Measurements from ENCODE around the gene VPS35L. TPM values are rescaled to one million over a fixed set of nuclear protein-coding genes. Genes with fewer than 3 reads are reported as not detected.
"Not testable (repeated sequence)": the region's sequence is repeated elsewhere in the genome, so short reads cannot be mapped to it uniquely, and the experiment has no call there.

VPS35L gene
- total RNA-seq, 2 donors from 2014 or later: 51.1 to 53.1 TPM

DNA sequence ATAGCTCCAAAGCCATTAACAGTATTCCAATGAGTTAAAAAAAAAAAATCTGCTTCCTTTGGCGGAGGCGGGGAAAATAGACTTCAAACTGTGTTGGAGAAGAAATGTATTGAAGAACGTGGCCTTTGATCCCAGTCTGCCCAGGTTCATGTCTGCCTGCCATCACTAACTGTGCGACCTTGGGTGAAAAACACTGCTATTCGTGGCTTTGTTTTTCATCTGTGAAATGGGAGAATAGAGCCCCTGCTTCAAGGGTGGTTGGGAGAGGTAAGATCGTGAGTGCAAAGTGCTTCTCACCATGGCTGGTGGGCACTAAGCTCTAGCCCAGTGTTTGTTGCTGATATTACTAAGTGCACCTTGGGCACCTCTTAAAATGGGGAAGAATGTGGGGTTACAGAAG lies 69.5 kb downstream of the VPS35L start:
- intact Hi-C loops (cut with DNase I): no loop called here
- DNase-seq (ENCODE audit: low spot score): no peak

DNA sequence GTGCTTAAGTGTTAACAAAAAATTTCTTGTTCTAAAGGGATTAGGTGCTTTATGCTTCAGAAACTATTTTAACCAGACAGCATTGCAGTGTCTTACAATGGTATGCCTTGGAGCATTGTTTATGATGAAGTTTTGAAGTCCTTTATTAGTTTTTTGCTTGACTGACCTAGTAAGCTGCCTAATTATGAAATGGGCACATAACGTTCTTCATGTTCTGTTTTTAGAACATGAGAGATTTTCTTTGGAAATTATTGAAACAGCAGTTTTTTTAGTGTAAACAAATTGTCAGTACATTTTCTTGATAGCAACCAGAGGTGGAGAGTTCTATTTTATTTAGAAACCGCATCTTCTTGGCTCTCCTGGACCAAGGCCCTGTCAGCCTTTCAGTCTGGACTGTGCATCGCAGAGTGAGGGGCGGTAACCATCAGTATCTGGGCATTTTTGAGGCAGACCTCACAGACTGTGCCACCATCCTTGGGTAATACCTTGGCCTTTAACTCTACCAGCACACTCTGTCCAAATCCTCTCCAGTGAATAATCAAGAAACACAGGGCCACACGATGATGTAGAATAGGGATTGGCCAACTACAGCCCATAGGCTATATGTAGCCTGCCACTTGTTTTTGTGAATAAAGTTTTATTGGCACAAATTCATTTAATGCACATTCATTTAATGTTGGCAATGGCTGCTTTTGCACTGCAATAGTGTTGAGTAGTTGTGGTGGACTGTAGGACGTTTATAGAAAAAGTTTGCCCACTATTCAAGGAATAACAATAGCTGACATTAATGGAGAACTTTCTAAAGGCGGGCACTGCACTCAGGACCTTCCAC lies 81.1 kb downstream of the VPS35L start:
- intact Hi-C loops (cut with DNase I): no loop called here

DNA sequence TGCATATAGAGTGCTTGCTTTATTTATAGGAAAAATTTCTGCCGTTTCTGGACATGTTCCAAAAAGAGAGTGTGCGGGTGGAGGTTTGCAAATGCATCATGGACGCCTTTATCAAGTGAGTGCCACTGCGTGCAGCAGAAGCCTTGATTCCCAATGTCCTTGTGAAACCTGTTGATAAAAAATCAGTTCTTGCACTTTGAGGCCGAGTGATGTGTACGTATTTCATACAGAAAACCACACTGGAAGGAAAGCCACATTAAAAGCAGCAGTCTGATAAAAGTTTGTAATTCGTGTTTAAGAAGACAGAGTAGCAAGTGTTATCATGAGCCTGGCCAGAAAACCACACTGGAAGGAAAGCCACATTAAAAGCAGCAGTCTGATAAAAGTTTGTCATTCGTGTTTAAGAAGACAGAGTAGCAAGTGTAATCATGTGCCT lies 84.5 kb downstream of the VPS35L start:
- intact Hi-C loops (cut with DNase I): no loop called here
- DNase-seq (ENCODE audit: low spot score): no peak

More for the DNA sequence above, 81.1 kb downstream of the VPS35L start:
- DNase-seq (ENCODE audit: low spot score): no peak

DNA sequence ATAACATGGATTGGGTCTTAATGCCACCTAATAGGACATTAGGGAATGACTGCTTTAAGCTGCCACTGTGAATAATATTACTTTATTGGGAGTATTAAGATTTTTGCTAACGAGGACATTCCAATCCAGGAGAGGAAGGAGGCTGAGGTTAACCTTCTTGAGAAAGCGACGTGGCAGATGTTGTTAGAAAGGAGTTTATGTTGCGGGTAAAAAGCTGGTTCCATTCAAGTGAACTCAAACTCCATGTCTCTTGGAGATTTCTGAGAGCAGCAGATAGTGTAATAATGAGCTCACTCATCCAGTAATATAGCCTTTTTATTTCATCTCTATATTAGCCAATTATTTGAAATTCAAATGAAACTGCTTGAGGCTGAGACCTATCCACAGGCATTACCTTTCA lies 87.0 kb downstream of the VPS35L start:
- intact Hi-C loops (cut with DNase I): no loop called here
- DNase-seq (ENCODE audit: low spot score): no peak

DNA sequence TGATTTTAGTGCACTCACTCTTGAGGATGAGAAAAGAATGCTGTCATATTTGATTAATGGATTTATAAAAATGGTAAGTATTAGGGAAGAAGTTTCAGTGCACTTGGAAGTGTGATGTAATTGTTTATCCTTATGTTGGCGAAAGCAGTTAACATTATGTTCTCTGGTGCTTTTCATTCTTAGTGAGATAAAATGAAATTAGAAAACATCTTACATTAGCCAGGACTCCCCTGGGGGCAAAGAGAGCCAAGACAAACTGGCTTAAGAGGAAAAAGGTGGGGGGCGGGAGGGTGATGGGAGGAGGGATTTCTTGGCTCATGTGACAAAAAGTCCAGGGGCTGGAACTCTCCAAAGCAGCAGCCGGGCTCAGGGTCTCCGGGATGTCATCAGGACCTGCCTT lies 89.4 kb downstream of the VPS35L start:
- DNase-seq (ENCODE audit: low spot score): no peak
- intact Hi-C loops (cut with DNase I): no loop called here

DNA sequence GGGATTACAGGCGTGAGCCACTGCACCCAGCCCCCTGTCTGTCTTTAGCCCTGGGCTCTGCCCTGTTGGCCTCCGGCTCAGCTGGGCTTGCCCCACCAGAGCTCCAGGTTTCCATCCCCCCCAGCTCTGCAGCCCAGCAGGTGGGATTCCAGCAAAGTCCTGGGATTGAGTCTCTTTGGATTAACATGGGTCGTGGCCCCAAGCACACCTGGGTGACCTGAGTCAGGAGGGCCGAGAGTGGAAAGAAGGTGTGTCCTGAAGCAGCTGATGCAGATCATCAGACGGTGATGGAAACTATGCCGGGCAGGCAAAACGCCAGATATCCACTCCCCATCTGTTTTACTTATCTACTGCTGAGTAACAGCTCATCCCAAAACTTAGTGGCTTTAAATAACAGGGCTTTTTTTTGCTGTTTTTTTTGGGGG lies 90.1 kb downstream of the VPS35L start:
- intact Hi-C loops (cut with DNase I): no loop called here
- DNase-seq (ENCODE audit: low spot score): no peak

DNA sequence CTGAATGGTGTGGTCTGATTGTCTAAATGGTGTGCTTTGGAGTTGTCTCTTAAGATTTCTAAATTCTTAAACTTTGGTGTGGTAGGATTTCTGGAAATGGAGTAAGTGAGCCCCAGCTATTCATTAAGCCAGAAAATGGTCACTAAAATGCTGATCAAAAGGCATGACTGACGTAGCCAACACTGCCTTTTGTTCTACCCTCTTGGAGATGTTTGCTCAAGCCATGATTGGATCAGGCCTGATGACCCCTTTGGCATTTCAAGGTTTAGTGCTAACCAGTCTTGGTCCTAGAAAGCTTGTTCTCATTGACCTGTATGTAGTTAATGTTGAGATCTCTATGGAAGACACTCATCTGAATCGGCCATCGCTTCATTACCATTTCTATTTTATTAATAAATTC lies 94.5 kb downstream of the VPS35L start:
- intact Hi-C loops (cut with DNase I): no loop called here
- DNase-seq (ENCODE audit: low spot score): no peak

DNA sequence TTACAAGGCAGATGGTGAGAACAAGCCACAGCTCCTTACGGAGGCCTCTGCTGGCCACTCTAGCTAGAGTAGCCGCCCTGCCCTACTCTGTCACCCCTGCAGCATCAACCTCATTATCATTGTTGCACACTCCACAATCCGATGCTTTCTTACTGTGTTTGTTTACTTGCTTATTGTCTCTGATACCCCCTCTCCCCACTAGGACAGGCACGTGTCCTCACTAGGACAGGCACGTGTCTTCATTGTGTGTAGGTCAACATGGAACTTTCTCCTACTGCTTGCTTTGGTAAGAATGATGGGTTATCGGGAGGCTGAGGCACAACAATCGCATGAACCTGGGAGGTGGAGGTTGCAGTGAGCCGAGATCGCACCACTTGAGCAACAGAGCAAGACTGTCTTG lies 98.6 kb downstream of the VPS35L start:
- intact Hi-C loops (cut with DNase I): no loop called here
- no peak for DNase-seq (ENCODE audit: low spot score)

DNA sequence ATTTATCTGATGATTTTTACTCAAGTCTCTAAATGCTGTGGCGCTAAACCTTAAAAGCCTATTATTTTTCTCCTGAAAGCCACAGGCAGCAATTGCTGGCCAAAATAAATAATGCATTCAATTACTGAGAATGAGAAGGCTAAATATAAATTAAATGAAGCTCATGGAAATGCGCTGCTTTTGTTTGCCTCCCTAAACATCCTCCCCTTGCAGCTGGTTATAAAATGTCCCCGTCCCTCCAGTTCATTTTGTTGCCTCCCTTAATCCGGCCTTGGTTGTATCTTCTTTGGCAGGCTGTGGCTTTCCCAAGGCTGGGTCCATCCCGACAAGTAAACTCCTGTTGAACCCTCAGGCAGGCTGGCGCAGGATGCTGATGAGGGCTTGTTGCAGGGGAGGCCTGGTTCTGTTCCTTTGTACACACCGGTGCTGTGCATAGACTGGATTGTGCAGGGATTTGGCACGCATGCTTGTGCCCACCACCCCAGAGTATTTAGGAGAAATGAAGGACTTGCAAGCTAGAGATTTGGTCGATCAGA lies 99.8 kb downstream of the VPS35L start:
- intact Hi-C loops (cut with DNase I): no loop called here
- DNase-seq (ENCODE audit: low spot score): no peak

DNA sequence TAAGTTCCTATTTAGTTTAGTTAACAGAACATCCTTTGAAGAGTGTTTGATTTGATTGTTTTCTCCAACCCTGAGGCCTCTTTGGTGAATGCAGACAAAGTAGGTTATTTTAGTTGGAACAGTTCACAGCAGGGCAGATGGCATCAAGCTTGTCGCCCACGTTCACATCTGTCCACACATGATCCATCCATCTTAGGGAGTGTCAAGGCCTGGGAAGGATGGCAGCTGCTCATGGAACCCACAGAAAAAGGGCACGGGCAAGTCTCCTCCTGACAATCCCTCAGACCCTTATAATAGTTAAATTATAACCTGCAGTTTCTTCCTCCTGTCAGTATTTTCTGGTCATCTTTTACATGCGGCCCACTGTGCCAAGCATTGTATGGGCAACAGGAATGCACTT lies 102.3 kb downstream of the VPS35L start:
- no peak for DNase-seq (ENCODE audit: low spot score)
- intact Hi-C loops (cut with DNase I): no loop called here

DNA sequence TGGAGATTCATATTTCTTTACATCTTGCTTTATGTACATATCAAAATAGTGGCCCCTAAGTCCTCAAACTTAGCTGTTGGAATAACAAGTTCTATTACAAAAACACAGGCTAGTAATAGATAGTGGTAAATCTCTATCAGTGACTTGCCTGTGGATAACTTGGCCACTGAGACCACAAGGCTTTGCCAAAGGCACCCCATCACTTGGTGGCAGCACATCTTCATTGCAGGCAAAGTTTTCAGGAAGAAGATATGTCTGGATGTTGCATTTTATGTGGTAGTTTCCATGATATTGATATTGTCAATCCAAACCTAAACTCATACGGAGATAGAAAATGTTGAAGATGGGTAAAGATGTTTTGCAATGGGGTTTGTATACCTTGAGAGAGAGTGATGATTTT lies 104.1 kb downstream of the VPS35L start:
- DNase-seq (ENCODE audit: low spot score): no peak
- intact Hi-C loops (cut with DNase I): no loop called here

DNA sequence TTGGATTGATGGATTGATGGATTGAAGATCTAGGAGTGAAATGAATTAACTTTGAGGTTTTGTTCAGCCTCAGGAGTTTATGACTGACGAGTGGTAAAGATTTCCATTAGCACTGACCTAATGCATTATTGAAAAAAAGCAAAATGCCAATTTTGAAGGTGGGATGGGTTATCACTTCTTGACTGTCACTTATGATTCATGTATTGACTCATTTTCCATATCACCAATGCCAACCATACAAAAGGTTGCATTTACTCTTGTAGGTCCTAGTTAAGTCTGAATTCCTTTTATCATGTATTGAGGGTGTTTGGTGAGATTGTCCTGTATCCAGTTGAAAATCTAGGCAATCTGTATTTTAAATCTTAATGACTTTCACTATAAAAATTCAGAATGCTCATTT lies 104.9 kb downstream of the VPS35L start:
- intact Hi-C loops (cut with DNase I): no loop called here
- no peak for DNase-seq (ENCODE audit: low spot score)

DNA sequence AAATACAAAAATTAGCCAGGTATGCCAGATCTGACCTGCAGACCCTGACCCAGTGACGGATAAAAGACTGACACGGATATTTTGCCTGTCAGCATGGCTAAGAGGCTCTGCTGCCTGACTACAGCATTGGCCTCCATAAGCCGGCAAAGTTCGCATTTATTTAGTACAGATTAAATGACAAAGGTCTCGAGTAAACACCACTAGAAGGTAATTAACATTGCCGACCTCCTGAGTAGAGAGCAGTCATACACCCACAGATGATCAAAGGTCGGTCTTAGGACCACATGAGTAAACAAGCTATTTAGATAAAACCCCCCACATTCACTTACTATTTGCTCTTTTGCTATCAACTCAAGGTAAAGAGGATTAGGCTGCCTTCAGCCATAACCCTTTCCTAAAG lies 106.8 kb downstream of the VPS35L start:
- intact Hi-C loops (cut with DNase I): no loop called here
- no peak for DNase-seq (ENCODE audit: low spot score)

DNA sequence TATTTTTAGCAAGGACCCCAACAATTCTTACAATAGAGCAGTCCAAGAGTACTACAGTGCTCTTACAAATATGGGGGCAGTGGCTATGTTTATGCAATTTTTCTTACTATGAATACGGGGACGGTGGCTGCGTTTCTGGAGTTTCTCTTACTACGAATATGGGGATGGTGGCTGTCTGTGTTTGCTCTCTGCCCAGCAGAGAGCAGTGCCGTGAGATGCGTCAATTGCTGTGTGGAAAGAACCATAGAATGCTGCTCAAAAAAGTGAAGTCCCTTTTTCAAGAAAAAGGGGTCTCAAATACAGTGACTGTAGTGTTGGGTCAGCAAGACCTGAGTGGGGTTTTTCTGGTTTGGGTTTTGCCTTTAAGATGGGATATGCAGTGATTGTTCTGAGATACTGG lies 108.7 kb downstream of the VPS35L start:
- DNase-seq (ENCODE audit: low spot score): peak; percentile 19
- intact Hi-C loops (cut with DNase I): no loop called here

DNA sequence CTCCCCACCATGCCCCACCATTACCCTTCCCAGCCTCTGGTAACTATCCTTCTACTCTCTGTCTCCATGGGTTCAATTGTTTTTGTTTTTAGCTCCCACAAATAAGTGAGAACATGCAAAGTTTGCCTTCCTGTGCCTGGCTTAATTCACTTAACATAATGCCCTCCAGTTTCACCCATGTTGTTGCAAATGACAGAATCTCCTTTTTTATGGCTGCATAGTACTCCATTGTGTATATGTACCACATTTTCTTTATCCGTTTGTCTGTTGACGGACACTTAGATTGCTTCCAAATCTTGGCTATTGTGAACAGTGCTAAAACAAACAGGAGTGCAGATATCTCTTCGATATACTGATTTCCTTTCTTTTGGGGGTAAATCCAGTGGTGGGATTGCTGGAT lies 109.8 kb downstream of the VPS35L start:
- intact Hi-C loops (cut with DNase I); DNase-seq (ENCODE audit: low spot score): not testable (repeated sequence)

DNA sequence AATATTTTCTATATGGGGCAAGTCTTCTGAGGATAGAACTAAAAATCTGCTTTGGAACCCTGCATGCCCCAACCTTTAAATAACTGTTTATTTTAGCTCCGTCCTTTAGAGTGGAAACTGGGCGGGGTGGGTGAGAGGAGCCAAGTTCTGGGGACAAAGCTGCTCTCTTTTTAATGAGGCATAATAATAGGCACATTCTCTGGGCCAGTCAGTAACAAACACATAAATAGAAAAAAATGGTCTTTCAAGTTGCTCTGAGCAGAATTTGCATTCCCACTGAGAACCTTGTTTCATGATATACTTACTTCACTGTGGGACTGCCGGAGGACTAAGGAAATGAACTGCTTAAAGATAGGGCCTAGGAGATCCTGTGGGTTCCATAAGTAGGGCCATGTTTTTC lies 111.0 kb downstream of the VPS35L start:
- intact Hi-C loops (cut with DNase I): no loop called here
- DNase-seq (ENCODE audit: low spot score): no peak

DNA sequence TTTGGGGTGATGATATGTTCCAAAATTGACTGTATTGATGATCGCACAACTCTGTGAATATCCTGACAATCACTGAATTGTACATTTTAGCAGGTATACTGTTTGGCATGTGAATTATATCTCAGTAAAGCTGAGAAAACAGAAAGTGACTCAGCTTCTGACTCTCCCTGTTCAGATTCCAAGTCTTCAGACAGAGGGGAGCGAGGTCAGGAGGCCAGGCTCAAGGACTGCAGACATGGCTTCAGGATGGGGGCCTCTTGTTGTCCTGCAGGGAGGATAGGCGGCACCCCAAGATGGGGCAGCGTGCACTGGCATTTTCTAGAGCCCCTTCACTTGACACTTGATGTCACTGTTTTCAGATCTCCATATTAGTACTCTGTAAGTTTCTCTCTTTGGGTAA lies 116.9 kb downstream of the VPS35L start:
- no peak for DNase-seq (ENCODE audit: low spot score)
- intact Hi-C loops (cut with DNase I): no loop called here

DNA sequence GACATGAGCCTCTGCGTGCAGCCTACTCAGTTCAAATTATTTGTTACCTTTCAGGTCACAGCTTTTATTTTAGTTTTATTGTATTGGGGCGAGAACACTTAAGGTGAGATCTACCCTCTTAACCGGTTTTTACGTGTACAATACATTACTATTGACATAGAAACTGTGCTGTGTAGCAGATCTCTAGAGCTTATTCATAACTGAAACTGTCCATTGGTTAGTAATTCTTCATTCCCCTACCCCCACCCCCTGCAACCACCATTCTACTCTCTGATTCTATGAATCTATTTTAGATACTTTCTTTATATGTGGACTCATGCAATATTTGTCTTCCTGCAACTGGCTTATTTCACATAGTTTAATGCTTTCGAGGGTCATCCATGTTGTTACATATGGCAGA lies 119.0 kb downstream of the VPS35L start:
- no peak for DNase-seq (ENCODE audit: low spot score)
- intact Hi-C loops (cut with DNase I): no loop called here

DNA sequence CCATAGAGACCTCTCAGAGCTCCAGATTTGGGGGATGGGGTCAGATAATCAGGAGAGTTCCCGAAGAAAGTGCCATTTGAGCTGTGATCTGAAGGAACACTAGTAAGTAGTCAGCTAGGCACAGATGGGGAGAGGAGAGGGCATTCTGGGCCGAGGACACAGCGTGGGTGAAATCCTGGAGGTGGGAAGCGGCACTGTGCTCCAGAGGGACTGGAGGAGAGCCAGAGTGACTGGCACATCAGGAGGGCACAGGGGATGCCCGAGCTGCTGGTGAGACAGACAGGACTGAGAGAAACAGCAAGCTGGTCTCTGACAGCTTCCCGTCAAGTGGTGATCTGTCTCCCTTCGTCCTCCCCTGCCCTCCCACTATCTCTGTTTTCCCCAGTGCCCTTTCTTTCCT lies 121.9 kb downstream of the VPS35L start:
- DNase-seq (ENCODE audit: low spot score): peak; percentile 29
- intact Hi-C loops (cut with DNase I): no loop called here

DNA sequence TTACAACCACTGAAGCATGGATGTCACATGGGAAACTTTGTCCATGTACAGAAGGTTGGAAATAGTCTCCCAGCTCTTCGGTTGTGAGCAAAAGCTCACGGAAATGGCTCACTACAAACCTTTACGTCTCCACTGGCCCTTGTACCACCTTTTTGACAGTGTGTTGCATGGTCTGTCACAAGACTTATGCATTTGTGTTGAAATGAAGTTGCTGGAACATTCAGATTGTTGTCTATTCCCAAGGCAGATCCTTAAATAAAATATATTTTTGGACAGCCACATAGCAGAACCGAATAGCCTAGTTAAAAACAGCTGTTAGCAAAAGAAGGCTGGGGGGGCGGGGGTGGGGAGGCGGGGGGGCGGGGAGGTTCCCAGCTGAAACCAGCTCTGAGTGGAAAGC lies 123.3 kb downstream of the VPS35L start:
- intact Hi-C loops (cut with DNase I): no loop called here
- no peak for DNase-seq (ENCODE audit: low spot score)

DNA sequence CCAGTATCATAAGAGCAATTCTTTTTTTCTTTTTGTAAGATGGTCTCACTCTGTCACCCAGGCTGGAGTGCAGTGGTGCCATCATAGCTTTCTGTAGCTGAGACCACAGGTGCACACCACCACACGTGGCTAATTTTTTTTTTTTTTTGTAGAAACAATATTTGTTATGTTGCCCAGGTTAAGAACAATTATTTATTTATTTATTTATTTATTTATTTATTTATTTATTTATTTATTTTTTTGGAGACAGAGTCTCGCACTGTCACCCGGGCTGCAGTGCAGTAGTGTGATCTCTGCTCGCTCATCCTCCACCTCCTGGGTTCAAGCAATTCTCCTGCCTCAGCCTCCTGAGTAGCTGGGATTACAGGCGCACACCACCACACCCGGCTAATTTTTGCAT lies 123.8 kb downstream of the VPS35L start:
- DNase-seq (ENCODE audit: low spot score): peak; percentile 29
- intact Hi-C loops (cut with DNase I): not testable (repeated sequence)
